Right atrium auricular region (tissue), 2 donors: ENCODE data around the gene NAA80. TPM values are rescaled to one million over a fixed set of nuclear protein-coding genes. Genes with fewer than 3 reads are reported as not detected.

Source experiments
- DNase-seq: peaks from one replicate; pipeline ENCODE4 v3.0.0-alpha.2; 2019; ENCODE audit warnings: low spot score
- H3K27ac ChIP-seq, 2 donors: fragments of 200-600 bp; sonication (generic); 1 replicate in 1 of 2; 2 replicates in 1 of 2; pipeline ENCODE4 v1.5.1; 2016 to 2019
- H3K27me3 ChIP-seq, 2 donors: fragments of 200-600 bp; sonication (generic); one replicate each; pipeline versions ENCODE4 v1.5.1 to v1.6.0; 2017 to 2019
- H3K36me3 ChIP-seq: fragments of 200-600 bp; sonication (generic); one replicate; pipeline ENCODE4 v1.5.1; 2016
- H3K4me1 ChIP-seq, 2 donors: fragments of 200-600 bp; sonication (generic); one replicate each; pipeline versions ENCODE4 v1.5.1 to v1.6.0; 2017 to 2019
- H3K4me3 ChIP-seq, 2 donors: fragments of 200-600 bp; sonication (generic); 1 replicate in 1 of 2; 2 replicates in 1 of 2; pipeline ENCODE4 v1.5.1; 2017 to 2019; ENCODE audit warnings: mild to moderate bottlenecking in 1 of 2, moderate library complexity in 1 of 2
- H3K9me3 ChIP-seq, 2 donors: fragments of 200-600 bp; sonication (generic); one replicate each; pipeline ENCODE4 v1.5.1; 2019
- total RNA-seq, 2 donors: library from RNA; depleted of rRNA; stranded (reverse); fragments of >200 nt; gene quantifications; one replicate each; pipeline ENCODE4 v1.1.0, GENCODE V29; 2016
- TF ChIP-seq, protein P1 (sequence below), 2 donors: fragments of 200-600 bp; sonication (generic); IDR thresholded peaks; one replicate each; pipeline ENCODE4 v1.5.1; 2019; ENCODE audit warnings: antibody characterized with exemption in 2 of 2

The NAA80 gene
- total RNA-seq, 2 donors from 2014 or later: 9.0 to 10.7 TPM

DNA sequence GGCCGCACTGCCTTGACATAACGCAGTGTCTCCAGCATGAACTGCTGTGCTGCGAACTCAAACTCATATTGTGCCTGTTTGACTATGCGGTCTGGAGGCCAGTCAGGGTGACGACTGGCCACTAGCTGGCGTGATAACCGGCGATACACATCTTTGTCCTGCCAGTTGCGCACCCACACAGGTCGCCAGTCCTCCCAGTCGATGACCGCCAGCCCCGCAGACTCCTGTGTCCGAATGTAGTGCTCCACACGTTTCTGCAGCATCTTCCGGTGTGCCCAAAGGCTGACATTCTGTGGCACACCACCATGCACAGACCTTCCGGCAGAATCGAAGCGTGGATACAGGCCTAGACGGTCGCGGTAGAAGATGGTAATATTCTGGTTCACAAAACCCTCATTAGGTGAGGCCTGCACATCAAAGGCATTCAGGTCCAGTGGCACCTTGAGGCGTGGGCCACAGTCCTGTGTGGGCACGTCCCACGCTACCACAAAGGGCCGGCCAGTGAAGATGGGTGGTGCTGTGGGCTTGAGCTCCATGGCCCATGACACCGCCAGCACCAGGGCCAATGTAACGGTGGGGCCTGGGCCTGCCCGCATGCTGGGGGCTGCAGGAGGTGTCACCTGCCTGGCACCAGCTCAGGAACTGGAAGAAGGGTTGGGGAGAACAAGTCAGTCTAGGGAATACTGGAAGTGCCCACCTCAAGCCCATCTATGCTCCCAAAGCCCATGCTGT, 20.9 kb upstream of the NAA80 start:
- Histone ChIP-seq H3K4me1 (peaks cover 0 to 77% of the 10 kb centered on the region in 2 donors), H3K4me3 (peak overlapping the region; percentile 52 to 70), H3K27ac (peak overlapping the region; percentile 93), H3K36me3 (peaks cover 26% of the 10 kb centered on the region), H3K9me3 (no peaks in the 10 kb centered on the region), H3K27me3 (no peaks in the 10 kb centered on the region)
- TF ChIP-seq, protein P1, sequence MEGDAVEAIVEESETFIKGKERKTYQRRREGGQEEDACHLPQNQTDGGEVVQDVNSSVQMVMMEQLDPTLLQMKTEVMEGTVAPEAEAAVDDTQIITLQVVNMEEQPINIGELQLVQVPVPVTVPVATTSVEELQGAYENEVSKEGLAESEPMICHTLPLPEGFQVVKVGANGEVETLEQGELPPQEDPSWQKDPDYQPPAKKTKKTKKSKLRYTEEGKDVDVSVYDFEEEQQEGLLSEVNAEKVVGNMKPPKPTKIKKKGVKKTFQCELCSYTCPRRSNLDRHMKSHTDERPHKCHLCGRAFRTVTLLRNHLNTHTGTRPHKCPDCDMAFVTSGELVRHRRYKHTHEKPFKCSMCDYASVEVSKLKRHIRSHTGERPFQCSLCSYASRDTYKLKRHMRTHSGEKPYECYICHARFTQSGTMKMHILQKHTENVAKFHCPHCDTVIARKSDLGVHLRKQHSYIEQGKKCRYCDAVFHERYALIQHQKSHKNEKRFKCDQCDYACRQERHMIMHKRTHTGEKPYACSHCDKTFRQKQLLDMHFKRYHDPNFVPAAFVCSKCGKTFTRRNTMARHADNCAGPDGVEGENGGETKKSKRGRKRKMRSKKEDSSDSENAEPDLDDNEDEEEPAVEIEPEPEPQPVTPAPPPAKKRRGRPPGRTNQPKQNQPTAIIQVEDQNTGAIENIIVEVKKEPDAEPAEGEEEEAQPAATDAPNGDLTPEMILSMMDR (IDR thresholded peaks at IDR 0.05): no peak
- DNase-seq: no peak

DNA sequence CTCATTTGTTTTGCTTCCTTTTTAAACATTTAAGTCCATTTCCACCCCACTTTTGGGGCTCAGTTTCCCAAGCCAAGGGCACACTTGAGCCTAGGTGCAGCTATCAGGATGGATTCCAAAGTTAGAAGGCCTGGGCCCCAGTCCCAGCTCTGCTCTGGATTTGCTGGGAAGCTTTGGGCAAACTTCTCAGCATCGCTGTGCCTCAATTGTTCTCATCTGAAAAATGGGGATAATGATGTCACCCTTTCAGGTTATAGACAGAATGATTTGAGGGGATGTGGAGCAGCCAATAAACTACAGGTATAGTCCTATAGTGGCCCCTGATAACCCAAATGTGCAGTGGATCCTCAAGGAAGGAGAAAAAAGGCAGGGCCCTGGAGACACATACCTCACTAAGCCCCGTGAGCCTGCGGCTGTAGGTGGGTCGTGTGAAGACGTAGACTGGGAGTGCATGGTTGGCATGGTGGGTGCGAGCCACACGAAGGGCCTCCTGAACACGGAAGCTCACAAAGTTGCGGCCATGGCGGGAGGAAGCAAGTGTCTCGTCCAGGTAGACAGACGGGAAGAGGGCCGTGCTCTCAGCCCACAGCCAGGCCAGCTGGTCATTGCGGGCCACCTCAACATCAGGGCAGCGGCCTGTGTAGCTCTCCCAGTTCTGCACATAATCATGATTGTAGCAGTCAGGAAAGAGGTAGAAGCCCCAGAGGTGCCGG, 20.1 kb upstream of the NAA80 start:
- Histone ChIP-seq H3K27ac (peak overlapping the region; percentile 2 to 93), H3K36me3 (peaks cover 26% of the 10 kb centered on the region), H3K4me3 (peak overlapping the region; percentile 52 to 70), H3K4me1 (peaks cover 0 to 70% of the 10 kb centered on the region in 2 donors), H3K27me3 (no peaks in the 10 kb centered on the region), H3K9me3 (no peaks in the 10 kb centered on the region)
- DNase-seq: no peak
- TF ChIP-seq, protein P1 (IDR thresholded peaks at IDR 0.05): no peak

DNA sequence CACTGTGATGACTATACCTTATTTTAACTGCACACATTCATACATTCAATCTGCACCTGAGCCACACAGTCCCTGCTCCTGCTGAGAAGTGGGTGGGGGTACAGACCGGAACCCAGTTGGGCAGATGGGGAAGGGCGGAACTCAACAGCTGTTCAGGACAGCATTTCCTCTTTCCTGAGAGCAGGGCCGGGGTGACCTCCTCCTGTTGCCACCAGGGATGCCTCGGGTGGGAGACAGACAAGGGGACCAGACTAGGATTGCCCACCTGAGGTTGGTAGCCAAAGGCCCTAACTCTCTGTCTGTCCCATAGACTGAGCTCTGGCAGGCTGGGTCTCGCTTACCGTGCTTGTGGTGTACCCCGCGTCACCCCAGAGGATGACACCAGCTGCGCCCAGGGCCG, 19.4 kb upstream of the NAA80 start:
- DNase-seq: no peak
- peaks cover 26% of the 10 kb centered on the region for H3K36me3 ChIP-seq
- no peaks in the 10 kb centered on the region for H3K27me3 ChIP-seq
- H3K4me1 ChIP-seq: peaks cover 0 to 63% of the 10 kb centered on the region in 2 donors
- no peaks in the 10 kb centered on the region for H3K9me3 ChIP-seq
- H3K27ac ChIP-seq: peak overlapping the region; percentile 2 to 93
- H3K4me3 ChIP-seq: peak overlapping the region; percentile 10 to 70
- TF ChIP-seq, protein P1 (IDR thresholded peaks at IDR 0.05): no peak

DNA sequence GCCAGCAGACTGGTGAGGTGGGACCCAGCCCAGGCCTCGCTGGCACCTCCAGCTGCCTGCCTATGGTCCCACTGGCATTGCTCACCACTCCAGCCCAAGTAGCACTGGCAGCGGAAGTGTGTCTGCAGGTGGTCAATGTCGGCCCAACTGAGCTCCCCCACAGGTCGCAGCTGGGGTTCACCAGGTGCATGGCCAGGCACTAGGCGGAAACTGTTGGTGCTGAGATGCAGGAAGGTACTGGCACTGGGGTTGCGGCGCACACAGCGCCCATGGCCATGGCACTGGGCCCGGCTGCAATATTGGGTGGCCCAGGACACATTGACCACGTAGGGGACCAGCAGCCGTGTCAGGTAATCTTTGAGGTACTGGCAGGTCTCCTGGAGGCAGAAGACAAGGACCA, 19.0 kb upstream of the NAA80 start:
- H3K36me3 ChIP-seq: peaks cover 26% of the 10 kb centered on the region
- H3K4me3 ChIP-seq: peak overlapping the region; percentile 10 to 70
- H3K9me3 ChIP-seq: no peaks in the 10 kb centered on the region
- no peaks in the 10 kb centered on the region for H3K27me3 ChIP-seq
- H3K27ac ChIP-seq: peak overlapping the region in 1 of 2 donors; percentile 93
- peaks cover 0 to 58% of the 10 kb centered on the region in 2 donors for H3K4me1 ChIP-seq
- TF ChIP-seq, protein P1 (IDR thresholded peaks at IDR 0.05): no peak
- DNase-seq: no peak

DNA sequence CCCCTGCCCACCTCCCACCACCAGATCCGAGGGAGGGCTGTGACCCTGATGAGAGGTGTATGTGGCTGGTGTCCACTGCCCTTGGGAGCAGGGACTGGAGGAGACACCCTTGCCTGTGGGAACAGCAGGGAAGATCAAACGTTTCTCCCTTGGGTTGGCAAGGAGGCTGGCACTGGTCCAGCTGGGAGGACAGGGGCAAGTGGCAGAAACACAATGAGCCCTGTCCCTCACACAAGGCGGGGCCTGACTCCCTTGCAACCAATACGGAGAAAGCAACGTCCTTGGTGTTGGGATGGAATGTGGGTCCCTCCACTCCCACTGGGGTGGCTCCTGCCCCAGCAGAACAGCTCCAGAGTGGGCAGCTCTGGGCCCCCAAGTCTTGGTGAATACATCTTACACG, 18.1 kb upstream of the NAA80 start:
- H3K4me1 ChIP-seq: peaks cover 0 to 50% of the 10 kb centered on the region in 2 donors
- DNase-seq: no peak
- no peaks in the 10 kb centered on the region for H3K9me3 ChIP-seq
- TF ChIP-seq, protein P1 (IDR thresholded peaks at IDR 0.05): no peak
- peak overlapping the region in 1 of 2 donors; percentile 93 for H3K27ac ChIP-seq
- H3K27me3 ChIP-seq: no peaks in the 10 kb centered on the region
- H3K4me3 ChIP-seq: no peak overlapping the region
- peaks cover 26% of the 10 kb centered on the region for H3K36me3 ChIP-seq
